ENCODE results near the gene REEP1. TPM values are rescaled to one million over a fixed set of nuclear protein-coding genes. Genes with fewer than 3 reads are reported as not detected.

The REEP1 gene
- total RNA-seq, 2 donors from 2014 or later, result 4.0 to 5.4 TPM

DNA sequence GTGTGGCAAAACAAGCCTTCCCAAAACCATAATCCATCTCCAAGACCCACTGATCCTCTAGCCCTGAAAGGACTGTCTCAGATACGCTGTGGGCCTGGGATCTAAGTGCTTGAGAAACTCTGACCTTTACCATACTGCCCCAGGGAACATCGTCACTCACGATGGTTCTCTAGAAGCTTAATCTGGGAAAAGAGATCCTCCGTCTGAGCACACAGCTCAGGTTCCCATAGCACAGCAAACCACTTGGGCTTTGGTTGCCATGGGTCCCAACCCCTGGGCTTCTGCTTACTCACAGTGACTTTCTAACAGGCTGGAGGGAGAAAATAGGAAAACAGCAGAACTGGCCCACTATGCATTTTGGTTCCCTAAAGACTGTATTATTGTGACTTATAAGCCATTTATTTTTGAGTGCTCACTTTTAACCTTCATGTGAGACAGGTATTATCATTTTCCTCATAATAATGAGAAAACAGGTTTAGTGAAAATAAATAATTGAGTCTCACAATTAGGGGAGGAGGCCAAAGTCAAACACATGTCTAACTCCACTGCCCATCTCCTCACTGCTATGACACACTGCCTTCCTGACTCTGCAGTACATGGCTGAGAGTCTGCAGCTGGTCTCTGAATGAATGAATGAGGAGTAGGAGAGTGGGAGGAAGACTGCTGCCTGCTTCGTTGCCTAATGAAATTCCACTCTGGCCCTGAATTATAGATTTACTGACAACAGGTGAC is 46.7 kb downstream of the REEP1 start:
- peaks cover 6% of the 10 kb centered on the region for H3K4me1 ChIP-seq
- H3K9me3 ChIP-seq, result no peaks in the 10 kb centered on the region
- DNase-seq, result no peak
- ATAC-seq, result no peak
- no peaks in the 10 kb centered on the region for H3K36me3 ChIP-seq (replicated peaks in 1 of 2; ENCODE audit: insufficient read depth in 1 of 2, low read depth in 2 of 2)
- intact Hi-C loops (cut with DNase I), result no loop called here
- H3K27me3 ChIP-seq, result no peaks in the 10 kb centered on the region
- no peak overlapping the region for H3K27ac ChIP-seq
- TF ChIP-seq CTCF (IDR thresholded peaks at IDR 0.05) (no peak), POLR2A (IDR thresholded peaks at IDR 0.05) (no peak)
- H3K4me3 ChIP-seq, result no peak overlapping the region
- 77 to 85% methylated on average over 5 of the region's 5 CpGs for WGBS, 2 donors

GRCh38 chr2:86286516-86286915 is 50.9 kb downstream of the REEP1 start:
- no peaks in the 10 kb centered on the region for H3K27me3 ChIP-seq
- DNase-seq (peak; percentile 43 to 67 (median 52)), ATAC-seq (peak; percentile 79)
- TF ChIP-seq POLR2A (IDR thresholded peaks at IDR 0.05), result no peak
- TF ChIP-seq CTCF (IDR thresholded peaks at IDR 0.05), result peak in 4 of 7 experiments; percentile 14 to 28 (median 18)
- H3K27ac ChIP-seq, result no peak overlapping the region
- H3K36me3 ChIP-seq (replicated peaks in 1 of 2; ENCODE audit: insufficient read depth in 1 of 2, low read depth in 2 of 2), result no peaks in the 10 kb centered on the region
- no peak overlapping the region for H3K4me3 ChIP-seq
- intact Hi-C loops (cut with DNase I), result no loop called here
- no peaks in the 10 kb centered on the region for H3K9me3 ChIP-seq
- peaks cover 13% of the 10 kb centered on the region for H3K4me1 ChIP-seq
- 5 to 37% methylated on average over 3 of the region's 3 CpGs for WGBS, 2 donors

DNA sequence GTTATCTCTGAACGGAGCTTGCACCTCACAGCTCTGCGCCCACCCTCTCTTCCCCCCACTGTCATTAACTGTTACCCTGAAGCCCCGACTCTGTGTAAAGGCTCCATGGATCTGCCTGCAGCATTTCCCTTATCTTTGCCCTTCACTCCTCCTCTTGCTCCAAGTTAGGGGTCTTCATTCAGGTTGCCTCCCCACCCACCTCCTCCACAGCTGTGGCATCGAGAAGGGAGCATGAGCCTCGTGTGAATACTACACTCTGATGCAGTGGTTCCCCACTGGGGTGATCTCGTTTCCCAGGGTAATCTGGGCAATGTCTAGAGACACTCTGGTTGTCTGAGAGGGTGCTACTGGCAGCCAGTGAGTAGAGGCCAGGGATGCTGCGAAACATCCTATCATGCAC is 51.4 kb downstream of the REEP1 start:
- DNase-seq, result no peak
- no peak for TF ChIP-seq CTCF (IDR thresholded peaks at IDR 0.05)
- no peak overlapping the region for H3K4me3 ChIP-seq
- H3K4me1 ChIP-seq, result peaks cover 13% of the 10 kb centered on the region
- intact Hi-C loops (cut with DNase I), result no loop called here
- no peak for ATAC-seq
- WGBS, 2 donors, result 89 to 90% methylated on average over 6 to 7 of the region's 7 CpGs
- H3K27me3 ChIP-seq, result no peaks in the 10 kb centered on the region
- no peaks in the 10 kb centered on the region for H3K9me3 ChIP-seq
- no peak overlapping the region for H3K27ac ChIP-seq
- H3K36me3 ChIP-seq (replicated peaks in 1 of 2; ENCODE audit: insufficient read depth in 1 of 2, low read depth in 2 of 2), result no peaks in the 10 kb centered on the region

DNA sequence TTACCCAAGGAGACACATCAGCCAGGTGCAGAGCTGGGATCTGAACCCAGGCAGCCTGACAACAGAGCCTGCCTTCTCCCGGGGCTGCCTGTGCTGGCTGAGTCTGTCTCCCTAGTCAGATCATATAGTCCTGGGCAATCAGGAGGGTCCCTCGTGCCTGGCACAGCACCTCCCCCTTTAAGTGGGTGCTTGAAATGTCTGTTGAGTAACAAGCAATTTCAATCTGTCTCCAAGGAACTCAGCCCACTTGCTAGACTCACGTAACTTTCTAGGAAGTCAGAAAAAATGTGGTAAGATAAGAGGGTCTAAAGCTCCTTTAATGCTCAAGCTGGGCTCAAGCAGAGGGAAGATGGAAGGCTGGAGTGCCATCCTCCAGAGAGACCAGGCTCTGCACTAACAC is 51.9 kb downstream of the REEP1 start:
- DNase-seq (no peak), ATAC-seq (no peak)
- no peak for TF ChIP-seq POLR2A (IDR thresholded peaks at IDR 0.05)
- Histone ChIP-seq H3K27me3 (no peaks in the 10 kb centered on the region), H3K4me3 (no peak overlapping the region), H3K4me1 (peaks cover 13% of the 10 kb centered on the region), H3K27ac (no peak overlapping the region), H3K36me3 (replicated peaks in 1 of 2; ENCODE audit: insufficient read depth in 1 of 2, low read depth in 2 of 2) (no peaks in the 10 kb centered on the region), H3K9me3 (no peaks in the 10 kb centered on the region)
- WGBS, 2 donors, result 82% methylated on average over 3 of the region's 3 CpGs
- intact Hi-C loops (cut with DNase I), result no loop called here

DNA sequence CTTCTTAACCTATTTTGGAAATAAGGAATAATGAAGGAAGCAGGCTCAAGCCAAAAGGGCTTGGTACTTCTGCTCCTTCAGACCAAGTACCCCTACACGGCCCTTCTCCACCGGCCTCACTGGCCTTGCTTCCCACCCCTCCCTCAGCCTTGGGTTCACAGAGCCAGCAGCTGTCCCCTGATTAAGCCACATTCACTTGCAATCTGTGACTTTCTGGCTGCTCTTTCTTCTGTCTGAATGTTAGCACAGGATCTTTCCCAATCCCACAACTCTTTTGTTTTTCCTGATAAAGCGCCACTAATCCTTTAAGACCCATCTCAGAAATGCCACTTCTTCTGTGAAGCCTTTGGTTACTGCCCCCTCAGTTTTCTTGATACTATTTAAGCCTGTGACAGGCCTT is 52.4 kb downstream of the REEP1 start:
- WGBS, 2 donors, result 84 to 93% methylated on average over 3 of the region's 3 CpGs
- Histone ChIP-seq H3K27ac (no peak overlapping the region), H3K9me3 (no peaks in the 10 kb centered on the region), H3K36me3 (replicated peaks in 1 of 2; ENCODE audit: insufficient read depth in 1 of 2, low read depth in 2 of 2) (no peaks in the 10 kb centered on the region), H3K4me3 (no peak overlapping the region), H3K4me1 (peaks cover 13% of the 10 kb centered on the region), H3K27me3 (no peaks in the 10 kb centered on the region)
- intact Hi-C loops (cut with DNase I), result no loop called here
- TF ChIP-seq CTCF (IDR thresholded peaks at IDR 0.05) (no peak), POLR2A (IDR thresholded peaks at IDR 0.05) (no peak)
- DNase-seq (no peak), ATAC-seq (no peak)
